GM18907 (cell line): ENCODE data around the gene ATP1B3.
"Not testable (repeated sequence)": the region's sequence is repeated elsewhere in the genome, so short reads cannot be mapped to it uniquely, and the experiment has no call there.

ENCODE experiments used
- ATAC-seq: cut with Tn5 transposase; IDR thresholded peaks from one replicate; pipeline ENCODE4 v1.9.1; 2021; ENCODE audit warnings: mild to moderate bottlenecking, moderate library complexity; ENCODE audit not compliant: unreplicated experiment

The ATP1B3 gene

DNA sequence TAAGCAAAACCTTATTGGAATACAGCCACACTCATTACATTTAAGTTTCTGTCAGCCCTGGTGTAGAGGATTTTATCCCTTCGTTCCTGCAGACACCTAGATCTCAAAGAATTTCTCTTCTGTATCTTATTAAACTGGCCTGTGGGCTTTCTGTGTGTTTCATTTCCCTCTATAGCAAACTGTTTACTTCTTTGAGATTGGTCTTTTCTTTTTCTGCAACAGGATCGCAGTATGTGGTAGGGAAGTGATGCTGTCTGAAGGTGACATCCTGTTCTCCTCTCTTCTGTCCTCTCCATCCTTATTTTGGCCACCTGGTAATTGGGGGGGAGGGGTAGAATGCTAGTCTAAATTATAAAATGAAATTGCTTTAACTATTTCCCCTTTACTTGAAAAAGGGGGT lies 25.5 kb downstream of the ATP1B3 start:
- ATAC-seq = no peak

DNA sequence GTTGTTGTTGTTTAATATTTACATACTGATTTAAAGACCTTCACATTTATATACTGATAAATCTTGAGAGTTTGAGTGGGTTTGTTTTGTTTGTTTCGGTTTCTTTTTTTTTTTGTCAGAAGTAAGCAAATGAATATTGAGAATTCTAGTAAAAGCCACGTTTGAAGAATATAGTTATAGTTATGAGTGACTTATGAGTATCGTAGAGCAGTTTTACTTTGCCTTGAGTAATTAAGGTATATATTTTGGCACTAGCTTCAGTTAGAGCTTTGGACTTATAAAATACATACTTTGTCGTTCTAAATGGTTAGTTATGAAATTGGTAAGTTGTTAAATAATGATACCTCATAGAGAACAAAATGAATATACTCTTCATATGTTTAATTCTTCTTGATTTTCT lies 27.8 kb downstream of the ATP1B3 start:
- ATAC-seq = no peak

DNA sequence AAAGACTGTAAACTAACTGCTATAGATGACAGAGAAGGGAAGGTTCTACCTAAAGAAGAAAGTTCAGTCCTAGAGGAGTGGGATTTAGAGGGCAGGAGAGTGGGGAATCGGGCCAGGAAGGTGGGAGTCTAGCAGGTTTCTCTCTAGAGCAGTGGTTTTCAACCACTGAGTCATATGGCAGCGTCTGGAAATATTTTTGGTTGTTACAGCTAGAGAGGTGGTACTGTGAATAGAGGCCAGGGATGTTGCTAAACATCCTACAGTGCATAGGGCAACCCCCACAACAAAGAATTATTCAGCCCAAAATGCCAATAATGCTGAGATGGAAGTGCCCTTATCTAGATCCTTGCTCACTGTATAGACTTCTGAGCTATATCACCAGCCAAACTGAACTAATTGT lies 28.7 kb downstream of the ATP1B3 start:
- ATAC-seq = no peak

DNA sequence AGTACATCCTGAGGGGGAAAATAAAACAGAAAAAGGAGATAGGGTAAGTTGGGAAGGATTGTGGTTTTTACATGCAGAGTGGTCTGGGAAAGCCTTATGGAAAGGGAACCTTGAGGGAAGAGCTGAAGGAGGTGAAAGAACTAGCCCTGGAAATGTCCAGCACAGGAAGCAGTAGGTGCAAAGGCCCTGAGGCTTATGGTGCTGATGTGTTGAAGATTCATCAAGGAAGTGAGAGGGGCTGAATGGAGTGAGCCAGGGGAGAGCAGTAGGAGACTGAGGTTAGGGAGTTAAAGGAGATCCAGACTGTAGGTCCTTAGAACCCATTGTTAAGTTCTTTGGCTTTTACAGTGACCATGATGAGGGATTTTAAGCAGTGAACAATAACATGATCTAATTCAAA lies 33.0 kb downstream of the ATP1B3 start:
- no peak for ATAC-seq

DNA sequence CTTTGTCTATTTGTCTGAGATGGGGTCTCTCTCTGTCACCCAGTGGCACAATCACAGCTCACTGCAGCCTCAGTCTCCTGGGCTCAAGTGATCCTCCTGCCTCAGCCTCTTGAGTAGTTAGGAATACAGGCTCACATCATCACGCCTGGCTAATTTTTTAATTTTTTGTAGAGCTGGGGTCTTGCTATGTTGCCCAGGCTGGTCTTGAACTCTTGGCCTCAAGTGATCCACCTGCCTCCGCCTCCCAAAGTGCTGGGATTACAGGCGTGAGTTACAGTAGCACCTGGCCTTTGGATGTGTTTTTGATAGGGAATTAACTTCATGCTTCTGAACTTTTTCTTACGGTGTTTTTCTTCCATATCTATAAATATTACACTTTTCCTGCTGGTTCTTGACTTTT lies 33.5 kb downstream of the ATP1B3 start:
- ATAC-seq = not testable (repeated sequence)

DNA sequence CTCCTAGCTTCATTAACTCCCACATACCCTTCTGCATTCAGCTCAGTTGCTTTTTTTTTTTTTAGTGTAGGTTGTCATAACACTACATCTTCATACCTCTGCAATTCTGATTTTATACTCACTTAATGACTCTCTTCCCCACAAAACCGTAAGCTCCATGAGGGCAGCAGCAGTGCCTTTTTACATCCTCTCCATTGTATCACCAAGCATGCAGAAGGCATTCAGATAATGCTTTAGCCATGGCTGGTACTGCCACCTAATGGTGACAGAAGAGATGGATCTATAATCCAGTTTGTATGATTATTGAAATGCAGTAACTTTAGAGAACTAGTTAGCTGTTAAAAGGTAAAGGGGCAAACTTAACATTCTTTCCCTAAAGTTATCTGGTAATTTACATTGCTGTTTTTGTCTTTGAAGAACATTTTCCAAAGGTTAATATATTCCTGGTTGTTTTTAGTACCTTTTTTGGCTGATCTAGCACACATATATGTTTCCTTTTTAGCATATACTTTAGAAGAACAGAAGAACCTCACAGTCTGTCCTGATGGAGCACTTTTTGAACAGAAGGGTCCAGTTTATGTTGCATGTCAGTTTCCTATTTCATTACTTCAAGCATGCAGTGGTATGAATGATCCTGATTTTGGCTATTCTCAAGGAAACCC lies 36.8 kb downstream of the ATP1B3 start:
- peak; percentile 53 for ATAC-seq

DNA sequence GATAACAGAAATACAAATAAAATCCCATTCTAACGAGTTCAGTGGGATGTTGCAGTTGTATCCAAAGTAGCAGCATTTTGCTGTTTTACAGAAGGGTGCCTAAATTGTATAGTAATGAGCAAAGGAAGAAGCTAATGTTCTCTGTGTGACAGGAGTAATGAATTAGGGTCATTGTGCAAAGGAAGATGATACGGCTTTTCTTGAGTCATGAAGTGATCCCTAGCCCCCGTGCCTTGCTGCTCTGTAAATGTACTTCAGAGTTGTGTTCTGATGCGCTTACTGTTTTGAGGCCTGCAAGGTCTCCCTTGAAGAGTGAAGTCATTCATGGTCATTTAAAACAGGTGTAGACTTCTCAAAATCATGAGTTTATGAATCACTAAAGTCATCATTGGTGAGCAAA lies 37.9 kb downstream of the ATP1B3 start:
- ATAC-seq = no peak

DNA sequence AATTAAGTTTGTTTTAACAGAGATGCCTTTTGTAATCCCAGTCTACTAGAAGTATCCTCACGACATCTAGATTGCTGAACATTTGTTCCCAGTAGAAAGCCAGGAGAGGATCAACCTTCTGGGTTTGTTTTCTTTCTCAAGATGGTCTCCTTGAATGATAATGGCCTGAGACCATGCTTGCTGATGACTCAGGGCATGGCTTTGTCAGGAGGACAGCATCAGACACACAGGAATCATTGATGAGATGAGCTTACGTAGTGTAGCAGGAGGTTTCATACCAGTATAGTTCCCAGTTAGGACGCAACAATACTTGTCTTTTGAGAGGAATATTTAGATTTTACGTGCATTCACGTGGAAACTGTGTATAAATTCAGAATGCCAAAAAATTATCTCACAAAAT lies 38.6 kb downstream of the ATP1B3 start:
- ATAC-seq = no peak

DNA sequence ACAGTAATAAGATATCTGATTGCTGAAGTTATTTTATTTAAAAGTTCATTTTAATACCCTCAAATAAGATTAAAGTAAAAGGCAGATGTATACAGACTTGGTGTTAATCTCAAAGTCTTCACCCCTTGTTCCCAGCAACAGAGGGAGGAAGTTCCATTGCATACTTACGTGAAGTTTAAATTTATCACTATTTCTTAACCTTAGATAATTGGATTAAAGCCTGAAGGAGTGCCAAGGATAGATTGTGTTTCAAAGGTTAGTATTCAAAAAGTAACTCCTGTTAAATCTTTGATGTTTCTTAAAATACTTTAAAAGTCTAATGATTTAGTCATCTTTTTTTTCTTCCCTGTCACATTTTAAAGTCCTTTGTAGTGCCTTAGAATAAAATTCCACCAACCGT lies 39.3 kb downstream of the ATP1B3 start:
- no peak for ATAC-seq

DNA sequence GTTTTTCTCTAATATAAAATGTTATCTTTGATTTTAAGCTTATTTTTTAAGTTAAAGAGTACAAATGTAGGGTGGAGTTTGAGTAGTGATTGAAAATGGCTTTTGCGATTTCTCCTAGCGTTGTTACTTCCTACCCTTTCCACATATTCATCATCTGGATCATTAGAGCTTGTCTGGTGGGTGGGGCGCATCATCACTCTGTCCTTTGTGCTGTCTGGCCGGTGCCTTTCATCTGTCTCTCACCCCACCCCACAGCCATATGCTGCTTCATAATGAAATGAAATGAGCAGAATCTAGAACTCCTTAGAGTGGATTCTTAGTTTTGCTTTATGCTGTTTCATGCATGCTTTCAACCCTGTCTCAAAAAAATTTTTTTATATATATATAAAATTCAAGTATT lies 44.3 kb downstream of the ATP1B3 start:
- no peak for ATAC-seq

DNA sequence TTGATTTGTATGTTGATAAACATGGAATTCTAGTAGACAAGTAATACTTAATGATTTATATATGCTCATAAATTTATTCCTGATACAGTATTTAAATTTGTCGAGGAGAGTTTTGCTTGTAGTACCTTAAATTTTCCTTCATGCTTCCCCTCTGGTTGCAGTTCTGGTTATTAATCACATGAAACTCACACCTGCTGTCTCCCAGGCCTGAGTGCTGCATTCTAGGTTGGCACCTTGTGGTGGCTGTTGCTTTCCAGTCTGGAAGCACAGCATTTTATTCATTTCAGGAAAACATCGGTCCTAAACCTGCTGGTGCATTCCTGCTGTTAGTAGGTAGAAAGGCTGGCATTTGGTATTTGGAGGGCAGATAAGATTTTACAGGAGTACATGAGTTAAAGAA lies 44.9 kb downstream of the ATP1B3 start:
- ATAC-seq = no peak

DNA sequence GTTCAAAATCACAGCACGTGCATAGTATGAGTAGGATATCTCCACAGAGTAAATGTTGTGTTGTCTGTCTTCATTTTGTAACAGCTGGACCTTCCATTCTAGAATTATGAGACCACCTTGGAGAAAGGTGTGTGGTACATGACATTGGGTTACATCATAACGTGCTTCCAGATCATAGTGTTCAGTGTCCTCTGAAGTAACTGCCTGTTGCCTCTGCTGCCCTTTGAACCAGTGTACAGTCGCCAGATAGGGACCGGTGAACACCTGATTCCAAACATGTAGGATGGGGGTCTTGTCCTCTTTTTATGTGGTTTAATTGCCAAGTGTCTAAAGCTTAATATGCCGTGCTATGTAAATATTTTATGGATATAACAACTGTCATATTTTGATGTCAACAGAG lies 49.2 kb downstream of the ATP1B3 start:
- not testable (repeated sequence) for ATAC-seq

DNA sequence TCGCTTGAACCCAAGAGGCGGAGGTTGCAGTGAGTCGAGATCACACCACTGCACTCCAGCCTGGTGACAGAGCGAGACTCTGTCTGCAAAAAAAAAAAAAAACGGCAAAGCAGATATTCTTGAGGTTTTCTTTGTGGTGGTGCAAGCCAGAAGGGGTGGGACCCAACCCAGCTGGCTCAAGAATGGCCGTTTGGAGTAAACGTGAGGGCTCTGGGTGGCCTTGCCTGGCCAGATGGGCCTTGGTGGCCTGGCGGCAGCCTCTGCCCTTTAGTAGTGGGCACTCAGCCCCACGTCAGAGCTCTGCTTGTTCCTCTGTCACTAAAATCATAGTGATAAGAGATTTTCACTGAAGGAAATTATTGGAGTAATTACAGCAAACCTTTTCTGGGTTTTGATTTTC lies 50.5 kb downstream of the ATP1B3 start:
- no peak for ATAC-seq

DNA sequence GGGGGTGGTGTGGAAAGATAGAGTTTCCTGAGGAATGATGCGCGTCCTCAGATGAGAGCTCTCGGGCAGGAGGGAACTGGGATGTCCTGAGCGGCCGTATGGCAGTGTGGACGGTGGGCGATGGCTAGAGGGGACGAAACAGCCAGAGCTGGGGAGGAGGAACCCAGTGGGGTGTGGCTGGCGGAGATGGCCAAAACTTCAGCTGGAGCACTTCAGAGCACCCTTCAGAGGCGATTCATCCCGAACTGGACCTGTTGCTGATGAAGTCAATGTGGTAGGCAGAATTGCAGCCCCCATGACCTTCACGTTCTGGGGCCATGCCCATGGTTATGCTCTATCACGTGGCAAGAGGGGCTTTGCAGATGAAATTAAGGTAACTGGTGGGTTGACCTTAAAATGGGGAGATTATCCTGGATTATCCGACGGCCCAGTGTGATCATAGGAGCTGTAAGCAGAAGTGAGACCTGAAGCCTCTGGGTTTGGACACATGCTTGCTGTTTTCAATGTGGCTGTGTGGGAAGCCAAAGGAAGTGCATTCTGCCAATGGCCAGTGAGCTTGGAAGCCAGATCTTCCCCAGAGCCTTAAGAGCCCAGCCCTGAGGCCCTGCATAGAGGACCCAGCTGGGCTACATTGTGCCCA lies 52.3 kb downstream of the ATP1B3 start:
- ATAC-seq = no peak

DNA sequence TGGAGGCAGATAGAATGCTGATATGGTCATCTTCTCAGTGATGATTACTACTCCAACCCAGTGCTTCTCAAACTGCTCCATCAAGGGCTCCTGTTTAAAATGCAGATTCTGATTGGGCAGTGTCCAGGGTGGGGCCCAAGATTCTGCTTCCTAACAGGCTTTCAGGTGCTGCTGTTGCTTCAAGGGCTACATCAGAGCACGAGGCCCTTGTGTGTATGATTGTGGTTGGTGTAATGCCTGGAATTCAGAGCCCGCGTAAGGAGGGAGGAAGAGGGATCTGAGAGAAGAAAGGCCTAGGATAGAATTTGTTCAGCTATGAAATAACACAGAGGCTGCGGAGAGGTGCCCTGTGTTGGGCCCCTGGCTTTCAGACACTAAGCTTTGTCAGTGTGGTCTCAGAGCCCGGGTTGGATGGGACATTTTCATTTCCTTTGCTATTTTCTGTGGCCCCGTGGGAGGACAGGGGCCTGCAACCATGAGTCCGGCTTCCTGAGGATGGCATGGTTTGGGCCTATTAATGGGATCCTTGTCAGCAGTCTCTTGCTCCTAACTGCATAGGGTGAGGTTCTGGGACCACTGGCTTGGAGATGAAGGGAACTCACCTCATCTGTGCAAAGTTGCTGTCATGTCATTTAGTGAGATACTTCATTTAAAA lies 53.0 kb downstream of the ATP1B3 start:
- no peak for ATAC-seq

DNA sequence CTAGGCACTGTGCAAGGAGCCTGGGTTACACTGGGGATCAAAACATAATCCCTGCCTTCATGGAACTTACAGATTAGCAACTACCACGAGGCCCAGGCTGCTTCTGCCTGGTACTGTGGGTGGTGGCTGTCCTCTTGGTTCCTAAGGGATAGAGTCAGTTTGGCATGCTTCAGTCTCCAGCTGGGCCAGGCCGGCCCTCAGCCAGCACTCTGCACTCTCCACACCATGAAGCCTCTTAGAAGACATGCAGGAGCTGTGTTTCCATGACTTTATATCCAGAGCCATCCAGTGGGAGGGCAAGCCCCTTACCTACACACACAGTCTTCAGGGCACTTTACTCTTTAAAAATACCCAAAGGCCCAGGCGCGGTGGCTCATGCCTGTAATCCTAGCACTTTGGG lies 54.4 kb downstream of the ATP1B3 start:
- no peak for ATAC-seq

DNA sequence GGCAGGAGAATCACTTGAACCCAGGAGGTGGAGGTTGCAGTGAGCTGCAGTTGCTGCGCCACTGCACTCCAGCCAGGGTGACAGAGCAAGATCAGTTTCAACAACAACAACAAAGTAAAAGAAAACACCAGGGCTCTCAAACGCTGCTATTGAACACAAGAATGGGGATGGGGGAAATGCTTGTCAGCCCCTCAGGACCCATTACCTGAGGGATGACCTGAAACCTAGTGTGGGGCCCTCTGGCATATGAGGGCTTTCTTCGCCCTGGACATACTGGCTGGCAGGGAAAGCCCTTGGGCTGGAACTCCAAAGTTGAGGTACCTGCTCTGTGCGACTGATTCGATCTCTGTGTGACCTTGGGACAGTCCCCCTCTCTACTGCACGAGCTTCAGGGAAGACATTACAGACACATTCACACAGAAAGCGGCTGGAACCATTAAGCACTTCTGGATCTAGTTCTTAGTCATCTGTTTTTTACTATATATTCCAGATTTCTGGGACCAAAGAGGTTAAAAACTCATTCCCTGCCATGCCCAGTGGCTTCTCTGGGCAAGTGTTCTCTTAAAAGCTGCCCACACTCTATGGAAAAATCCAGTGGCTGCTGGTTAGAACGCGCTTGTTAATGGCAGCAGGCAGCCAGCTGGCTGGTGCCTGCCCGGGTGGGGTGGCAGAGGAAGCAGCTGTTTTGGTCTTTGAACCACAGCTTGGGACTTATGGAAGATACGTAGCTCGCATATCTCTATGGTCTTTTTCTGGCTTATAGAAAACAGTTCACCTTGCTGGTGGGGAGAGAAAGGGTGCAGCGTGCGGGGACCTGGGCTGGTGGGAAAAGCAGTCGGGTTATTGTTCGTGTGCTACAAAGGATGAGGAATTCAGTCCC lies 57.2 kb downstream of the ATP1B3 start:
- no peak for ATAC-seq

DNA sequence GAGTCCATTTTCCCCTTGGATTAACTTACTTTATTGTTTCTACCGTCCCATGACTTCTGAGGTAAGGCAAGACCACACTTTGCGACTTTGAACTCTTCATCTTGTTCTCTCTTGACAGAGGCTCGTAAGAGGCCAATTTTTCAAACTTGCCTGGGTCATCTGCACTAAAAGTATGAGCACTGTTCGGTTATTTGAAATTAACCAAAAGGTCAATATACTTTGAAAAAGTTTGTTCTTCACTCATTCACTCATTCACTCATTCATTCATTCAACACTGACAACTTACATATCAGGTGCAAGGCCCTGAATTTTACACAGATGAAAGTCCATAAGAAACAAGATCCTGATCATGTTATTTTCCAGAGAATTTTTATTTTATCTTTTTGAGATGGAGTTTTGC lies 57.9 kb downstream of the ATP1B3 start:
- ATAC-seq = no peak

DNA sequence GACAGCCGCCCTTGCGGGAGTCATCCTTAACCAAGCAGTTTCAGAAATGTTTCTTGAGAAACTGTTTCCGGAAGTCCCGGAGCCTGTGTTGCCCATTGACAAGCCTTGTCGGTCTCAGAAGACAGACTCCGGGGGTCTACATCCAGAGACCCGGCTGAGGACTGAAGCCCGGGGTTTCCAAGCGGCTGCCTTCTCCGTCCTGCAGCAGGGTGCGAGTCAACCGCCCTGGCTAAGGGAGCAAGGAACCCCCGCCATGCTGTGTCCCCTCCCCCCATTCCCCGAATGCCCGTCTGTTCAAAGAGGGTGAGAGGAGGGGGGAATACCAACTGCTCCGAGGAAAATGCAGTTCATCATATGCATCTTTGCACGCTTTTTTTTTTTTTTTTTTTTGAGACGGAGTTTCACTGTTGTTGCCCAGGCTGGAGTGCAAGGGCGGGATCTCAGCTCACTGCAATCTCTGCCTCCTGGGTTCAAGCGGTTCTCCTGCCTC lies 61.6 kb downstream of the ATP1B3 start:
- no peak for ATAC-seq

DNA sequence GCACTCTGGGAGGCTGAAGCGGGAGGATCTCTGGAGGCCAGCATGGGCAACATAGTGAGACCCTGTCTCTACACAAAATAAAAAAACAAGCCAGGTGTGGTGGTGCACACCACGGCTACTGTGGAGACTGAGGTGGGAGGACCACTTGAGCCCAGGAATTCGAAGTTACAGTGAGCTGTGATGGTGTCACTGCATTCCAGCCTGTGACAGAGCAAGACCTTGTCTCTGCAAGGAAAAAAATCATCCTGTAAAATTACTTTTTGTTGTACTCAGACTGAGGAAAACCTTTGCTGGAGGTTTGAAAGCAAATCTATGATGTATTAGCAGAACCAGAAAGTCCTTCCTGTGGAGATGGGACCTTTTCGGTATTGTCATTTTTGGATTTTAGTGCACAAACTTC lies 63.3 kb downstream of the ATP1B3 start:
- no peak for ATAC-seq

DNA sequence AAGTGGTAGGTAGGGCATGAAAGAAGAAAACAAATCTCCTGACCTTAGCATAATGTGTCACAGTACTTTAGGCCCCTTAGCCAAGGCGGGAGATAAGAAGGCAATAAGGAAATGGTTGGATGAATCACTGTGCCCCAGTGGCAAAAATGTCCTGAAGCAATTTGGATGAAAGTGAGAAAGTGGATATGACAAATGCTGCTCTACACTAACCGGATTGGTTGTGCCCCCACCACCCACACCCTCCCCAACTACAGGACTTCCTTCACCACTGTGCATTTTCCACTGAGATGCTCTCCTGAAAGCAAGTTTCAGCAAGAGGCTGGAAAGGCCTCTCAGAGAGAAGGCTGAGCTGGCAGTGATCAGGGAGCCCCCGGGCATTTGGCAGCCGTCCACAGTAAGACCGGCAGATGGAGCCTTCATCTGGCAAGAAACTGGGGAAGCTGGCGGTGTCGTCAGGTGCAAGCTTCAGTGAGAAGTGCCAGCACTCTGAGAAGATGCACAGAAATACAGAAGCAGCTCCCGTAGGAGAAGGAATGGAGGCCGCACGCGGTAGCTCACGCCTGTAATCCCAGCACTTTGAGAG lies 63.8 kb downstream of the ATP1B3 start:
- ATAC-seq = no peak
